Kasumi-1 (cell line): ENCODE data around the gene D2HGDH.
"Not testable (repeated sequence)": the region's sequence is repeated elsewhere in the genome, so short reads cannot be mapped to it uniquely, and the experiment has no call there.

Experiments used
- DNase-seq, 2 experiments: peaks; one replicate each; lab custom pipeline; 2025; lab: John Stamatoyannopoulos, UW

The D2HGDH gene

DNA sequence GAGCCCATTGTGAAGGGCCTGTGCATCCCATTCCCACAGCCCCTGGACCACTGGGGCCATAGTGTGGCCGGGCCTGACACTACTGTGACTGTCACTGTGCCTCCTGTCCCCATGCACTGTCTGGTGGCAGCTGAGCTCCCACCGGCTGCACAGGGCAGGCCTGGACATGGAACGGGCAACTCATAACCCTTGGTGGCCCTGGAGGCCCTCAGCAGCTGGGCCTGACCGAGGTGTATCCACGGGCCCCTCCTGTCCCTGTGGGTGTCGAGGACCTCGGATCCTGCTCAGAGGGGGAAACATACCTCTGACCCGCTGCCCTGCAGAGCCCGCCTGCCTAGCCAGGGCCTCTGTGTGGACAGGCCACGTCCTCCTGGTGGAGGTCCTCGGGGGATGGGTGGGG, 34.4 kb downstream of the D2HGDH start:
- no peak for DNase-seq

GRCh38 chr2:241769819-241770184, 35.4 kb downstream of the D2HGDH start:
- no peak for DNase-seq

DNA sequence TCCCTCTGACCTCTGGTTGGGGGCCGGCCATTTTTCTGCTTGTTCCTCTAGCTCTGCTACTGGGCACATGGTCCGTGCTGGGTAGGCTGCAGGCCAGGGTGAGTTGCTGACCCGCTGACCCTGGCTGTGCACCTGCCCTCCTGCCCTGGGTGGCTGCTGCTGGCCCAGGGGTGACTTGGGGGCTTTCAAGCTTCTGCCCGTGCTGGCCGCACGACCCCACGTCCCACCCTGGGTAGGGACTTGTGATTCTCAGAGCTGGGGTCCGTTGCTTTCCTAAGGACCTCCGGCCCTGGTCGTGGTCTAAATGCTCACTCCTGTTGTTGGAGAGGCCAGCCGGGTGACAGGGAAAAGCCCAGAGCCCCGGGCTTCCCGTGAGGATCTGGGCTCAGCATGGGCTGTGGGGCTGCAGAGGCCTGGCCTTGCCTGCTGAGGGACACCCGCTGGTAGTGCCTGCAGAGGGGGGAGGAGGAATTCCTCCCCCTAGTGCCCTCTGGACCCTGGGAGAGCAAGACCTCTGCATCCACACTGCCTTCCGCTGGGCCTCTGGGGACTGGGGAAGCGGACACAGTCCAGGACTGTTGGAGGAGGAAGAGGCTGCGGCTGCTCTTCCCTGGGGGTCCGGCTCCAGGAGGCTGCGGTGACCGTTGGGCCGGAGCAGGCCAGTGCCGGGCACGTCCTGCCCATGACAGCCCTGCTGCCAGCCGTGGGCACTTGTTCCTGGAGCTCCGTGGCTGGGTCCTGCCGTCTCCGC, 35.9 kb downstream of the D2HGDH start:
- no peak for DNase-seq

DNA sequence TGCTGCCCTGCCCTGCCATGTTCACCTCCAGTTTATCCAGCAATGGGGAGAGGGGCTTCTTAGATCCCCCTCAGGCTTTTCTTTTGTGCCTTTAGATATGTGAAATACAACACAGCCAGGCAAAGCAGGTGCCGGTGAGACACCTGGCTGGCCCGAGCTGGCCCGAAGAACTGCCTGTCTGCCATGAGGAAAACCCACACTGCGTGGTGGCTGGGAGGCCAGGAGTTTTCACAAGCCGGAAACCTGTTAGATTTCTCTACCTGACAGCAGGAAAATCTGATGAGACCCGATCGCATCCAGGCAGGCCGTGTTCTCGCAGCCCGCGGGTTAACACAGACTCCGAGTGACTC, 36.5 kb downstream of the D2HGDH start:
- DNase-seq: no peak

- DNase-seq: no peak
Measured at GRCh38 chr2:241771286-241772062, 37.0 kb downstream of the D2HGDH start.

DNA sequence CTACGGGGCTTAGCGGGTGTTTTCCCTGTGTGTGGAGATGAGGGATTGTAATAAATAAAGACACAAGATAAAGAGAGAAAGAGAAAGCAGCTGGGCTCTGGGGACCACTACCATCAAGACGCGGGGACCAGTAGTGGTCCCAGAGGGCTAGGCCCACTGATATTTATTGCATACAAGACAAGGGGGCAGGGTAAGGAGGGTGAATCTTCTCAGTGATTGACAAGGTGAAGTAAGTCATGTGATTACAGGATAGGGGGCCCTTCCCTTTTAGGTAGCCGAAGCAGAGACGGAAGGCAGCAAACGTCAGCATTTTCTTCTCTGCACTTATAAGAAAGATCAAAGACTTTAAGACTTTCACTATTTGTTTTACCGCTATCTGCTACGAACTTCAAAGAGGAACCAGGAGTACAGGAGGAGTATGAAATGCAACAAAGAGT, 37.7 kb downstream of the D2HGDH start:
- no peak for DNase-seq

DNA sequence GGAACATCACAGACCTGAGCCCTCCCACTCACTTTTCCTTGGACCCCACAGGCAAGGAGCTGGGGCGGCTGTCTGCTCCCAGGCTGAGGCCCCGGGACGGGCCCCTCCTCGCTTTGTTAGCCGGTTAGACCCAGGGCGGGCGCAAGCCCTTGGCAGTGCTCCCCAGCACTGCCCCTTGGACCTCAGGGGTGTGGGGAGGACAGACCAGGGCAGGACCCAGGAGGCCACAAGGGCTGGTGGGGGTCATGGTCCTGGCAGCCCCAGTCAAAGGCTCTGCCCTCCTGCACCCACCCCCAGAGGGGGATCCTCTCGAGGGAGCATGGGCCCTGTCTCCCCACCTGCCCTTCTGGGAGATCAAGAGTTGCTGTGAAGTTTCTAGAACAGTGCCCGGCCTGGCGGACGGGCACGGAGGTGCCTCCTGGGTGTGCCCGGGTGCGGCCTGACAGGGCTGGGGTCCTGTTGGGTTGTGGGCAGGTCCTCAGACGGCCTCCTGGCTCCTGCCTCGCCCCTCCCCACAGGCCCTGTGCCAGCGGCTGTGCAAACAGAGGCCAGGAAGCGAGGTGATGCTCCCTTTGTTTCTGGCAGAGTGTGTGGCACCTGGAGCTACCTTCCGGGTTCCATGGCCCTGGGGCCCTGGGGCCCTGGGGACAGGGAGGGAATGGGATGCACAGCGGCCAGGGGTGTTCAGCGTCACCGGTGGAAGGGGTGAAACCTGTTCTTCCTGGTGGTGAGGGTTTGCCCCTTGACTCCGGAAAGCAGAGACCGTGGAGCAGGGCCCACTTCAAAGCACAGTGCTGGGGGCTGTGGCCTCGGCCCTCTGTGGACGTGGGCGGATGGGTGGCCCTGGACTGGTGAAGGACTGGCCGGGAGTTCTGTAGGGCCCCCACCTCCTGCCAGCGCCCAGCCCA, 39.3 kb downstream of the D2HGDH start:
- DNase-seq: no peak

DNA sequence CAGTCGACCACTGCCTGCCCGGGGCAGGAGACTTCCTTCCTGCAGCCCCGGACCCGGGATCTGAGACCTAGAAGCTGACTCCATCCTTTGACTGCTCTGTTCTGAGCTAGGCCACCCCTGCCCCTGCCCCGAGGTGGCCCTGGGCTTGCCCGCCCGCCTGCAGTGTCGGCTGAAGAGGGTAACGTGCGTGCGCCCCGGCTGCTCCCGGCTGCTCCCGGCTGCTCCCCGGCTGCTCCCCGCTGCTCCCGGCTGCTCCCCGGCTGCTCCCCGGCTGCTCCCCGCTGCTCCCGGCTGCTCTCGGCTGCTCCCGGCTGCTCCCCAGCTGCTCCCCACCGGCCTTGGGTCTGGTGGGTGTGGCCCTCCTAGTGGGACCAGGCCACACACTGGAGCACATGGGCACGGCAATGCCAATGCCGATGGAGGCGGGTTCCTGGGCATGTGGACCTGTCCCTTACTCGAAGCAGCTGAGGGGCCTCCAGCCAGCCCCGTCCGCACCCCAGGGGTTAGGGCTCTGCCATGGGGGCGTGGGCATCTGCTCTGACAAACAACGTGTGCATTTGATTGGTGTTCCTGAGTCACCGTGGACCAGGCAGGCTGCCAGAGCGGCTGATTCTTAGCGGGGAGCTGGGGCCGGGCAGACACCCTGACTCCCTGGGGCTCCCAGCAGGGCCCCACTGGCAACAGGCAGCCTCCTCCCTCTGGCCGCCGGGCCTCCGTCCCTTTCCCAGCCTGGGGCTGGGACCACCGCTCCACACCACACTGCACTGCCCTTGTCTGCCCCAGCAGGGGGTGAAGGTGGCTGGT, 40.2 kb downstream of the D2HGDH start:
- no peak for DNase-seq

DNA sequence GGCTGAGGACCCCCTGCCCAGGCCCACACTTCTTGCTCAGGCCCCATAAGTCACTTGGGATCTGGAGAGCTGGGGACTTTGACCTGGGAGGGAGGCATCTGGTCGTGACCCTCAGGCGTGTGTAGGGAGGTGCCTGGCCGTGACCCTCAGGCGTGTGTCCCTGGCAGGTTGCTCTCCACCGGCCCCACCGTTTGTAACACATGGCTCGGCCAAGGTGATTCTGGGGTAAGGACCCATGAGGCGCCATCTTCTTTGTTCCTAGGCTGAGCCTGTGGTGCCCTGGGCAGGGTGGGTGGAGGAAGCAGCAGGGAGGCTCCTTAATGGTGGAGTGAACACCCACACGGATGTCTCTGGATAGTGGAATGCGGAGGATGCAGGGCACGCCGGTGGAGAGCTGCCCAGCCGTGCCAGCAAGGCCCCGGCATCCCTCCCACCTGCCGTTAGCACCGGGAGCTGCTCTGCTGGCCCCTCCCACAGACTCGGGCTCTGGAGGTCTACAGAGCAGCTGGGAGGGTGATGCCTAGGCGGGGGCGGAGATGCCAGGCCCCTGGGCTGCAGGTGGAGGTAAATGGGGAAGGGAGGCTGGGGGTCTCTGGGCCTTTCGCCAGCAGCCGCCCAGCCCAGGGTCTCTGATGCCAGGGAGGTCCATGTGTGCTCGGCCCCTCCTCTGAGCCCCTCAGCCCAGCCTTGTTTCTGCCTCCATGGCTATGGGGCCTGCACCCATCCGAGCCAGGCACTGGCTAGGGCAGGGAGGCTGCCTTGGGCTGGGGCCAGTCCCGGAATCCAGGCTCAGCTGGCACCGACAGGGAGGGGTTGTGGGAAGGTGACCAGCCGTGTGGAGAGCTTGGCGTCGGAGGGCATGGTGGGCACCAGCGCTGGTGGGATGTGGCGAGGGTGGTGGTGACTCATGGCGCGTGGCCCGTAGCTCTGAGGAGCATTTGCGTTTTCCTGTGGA, 41.1 kb downstream of the D2HGDH start:
- DNase-seq: no peak

GRCh38 chr2:241776336-241777169, 42.1 kb downstream of the D2HGDH start, which contains the start of gene GAL3ST2:
Gene GAL3ST2 (plus strand): TSS chr2:241776822. CDS start chr2:241776956, 134 bp downstream.
- no peak for DNase-seq

DNA sequence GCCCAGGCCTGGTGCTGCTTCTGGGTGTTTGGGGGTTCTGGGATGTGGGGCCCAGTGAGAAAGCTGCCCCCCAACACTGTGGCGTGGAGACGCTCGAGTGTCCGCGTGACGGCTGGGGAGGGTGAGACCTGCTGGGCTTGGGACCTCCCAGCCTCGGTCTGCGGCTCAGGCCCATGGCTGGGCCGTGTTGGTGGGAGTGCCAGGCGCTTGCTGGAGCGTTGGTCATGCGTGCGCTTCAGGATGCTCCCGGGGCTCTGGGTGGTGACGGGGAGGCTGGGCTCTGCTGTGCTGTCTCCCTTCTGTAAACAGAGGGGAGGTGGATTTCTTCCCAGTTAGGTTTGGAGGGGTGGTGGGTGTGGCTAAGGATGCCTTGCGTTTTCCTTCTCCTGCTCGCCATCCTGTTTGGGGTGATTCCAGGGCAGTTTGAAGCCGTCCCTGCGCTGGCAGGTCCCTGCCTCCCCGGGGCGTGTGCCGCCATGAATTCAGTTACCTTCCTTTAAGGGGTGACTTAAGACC, 42.8 kb downstream of the D2HGDH start:
- DNase-seq: no peak

GRCh38 chr2:241777686-241778627, 43.5 kb downstream of the D2HGDH start:
- no peak for DNase-seq

- no peak for DNase-seq
Measured at GRCh38 chr2:241780939-241781569, 46.6 kb downstream of the D2HGDH start.

DNA sequence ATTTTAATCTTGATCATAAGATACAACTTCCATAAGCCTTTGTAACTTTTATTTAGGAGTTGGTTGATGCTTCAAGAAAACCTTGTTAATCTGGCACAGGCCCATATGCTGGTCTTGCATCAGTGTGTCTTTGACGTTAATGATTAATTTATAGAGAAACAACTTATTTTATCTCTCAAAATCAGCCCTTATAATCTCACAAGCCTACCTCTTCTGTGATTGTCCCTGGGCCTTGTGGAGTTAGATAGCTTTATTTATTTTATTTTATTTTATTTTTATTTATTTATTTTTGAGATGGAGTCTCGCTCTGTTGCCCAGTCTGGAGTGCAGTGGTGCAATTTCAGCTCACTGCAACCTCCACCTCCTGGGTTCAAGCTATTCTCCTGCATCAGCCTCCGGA, 47.6 kb downstream of the D2HGDH start:
- DNase-seq: not testable (repeated sequence)

DNA sequence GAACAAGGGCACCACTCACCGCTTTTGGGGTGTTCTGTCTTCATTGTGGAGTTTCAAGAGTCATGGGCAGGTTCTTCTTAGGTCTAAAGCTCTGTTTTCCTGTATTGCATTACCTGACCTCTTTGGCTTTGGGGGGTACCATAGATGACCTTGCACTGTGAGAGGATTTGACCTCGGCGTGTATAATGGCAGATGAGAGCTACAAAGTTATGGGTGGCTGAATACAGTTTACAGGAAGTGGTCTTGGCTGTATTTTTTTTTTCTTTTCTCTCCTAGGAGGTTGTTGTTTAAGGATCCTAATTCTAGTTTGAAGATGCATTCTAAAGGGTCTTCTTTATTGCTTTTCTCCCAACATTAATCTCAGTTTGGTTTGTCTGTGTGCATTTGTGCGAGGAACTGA, 53.7 kb downstream of the D2HGDH start:
- no peak for DNase-seq

DNA sequence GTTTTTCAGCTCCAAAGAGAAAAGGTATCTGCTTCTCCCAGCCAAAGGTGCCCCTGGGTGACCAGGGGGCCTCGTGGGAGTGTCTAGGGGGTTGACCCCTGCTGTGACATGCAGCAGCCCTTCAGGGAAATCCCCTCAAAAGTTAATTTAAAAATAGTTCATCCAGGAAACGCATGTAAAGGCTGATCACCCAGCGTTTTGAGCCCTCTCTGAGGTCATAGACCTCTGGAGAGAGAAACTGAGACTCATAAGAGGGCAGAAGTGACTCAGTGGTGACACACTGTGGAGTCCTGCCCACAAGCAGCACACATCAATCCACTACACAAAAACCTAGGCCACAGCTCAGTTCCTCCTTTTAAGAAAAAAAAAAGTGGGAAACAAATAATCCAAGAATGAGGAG, 54.1 kb downstream of the D2HGDH start:
- DNase-seq: no peak

DNA sequence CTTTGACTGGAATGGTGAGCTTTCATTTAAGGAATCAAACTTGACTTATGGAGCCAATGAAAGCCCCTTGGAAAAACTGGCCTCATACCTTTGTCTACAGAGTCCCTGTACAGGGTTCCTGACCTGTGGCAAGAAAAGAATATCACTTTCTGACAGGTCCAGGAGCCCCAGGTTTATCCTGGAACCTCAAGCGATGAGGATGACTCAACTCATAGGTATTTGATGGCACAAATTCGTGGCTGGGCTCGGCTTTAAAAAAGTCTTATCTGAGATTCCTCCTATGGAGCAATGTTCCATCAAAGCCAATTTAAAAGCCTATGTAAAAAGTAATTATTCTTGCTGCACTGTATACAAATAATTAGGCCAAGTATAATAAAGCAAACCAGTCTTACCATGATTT, 57.0 kb downstream of the D2HGDH start:
- not testable (repeated sequence) for DNase-seq

DNA sequence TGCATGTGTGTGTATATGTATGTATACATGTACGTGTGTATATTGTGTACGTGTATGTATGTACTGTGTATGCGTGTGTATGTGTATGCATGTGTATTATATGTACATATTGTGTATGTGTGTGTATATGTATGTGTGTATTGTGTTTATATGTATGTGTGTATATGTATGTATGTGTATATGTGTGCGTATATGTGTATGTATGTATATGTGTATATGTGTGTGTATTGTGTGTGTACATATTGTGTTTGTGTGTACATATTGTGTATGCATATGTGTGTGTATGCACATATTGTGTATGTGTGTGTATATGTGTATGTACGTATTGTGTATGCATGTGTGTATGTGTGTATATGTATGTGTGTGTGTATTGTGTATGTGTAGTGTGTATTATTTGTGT, 59.0 kb downstream of the D2HGDH start:
- DNase-seq: no peak
